Adrenal gland (tissue), 12 donors: ENCODE measurements around the gene ZNF831. TPM values are rescaled to one million over a fixed set of nuclear protein-coding genes. Genes with fewer than 3 reads are reported as not detected.

Source experiments
- DNase-seq, 7 donors: peaks; one replicate each; pipeline ENCODE4 v3.0.0-alpha.2; 2019 to 2020
- H3K27ac ChIP-seq, 5 donors: fragments of 200-600 bp; sonication (generic) in 4 of 5; 1 replicate in 3 of 5; 2 replicates in 2 of 5; pipeline versions ENCODE4 v1.5.1 to v1.8.0; 2016 to 2020; ENCODE audit warnings: mild to moderate bottlenecking in 1 of 5
- H3K27me3 ChIP-seq: fragments of 200-600 bp; 2 replicates; pipeline ENCODE4 v1.8.0; 2021
- H3K36me3 ChIP-seq, 2 donors: fragments of 200-600 bp; replicated peaks in 1 of 2; 1 replicate in 1 of 2; 2 replicates in 1 of 2; pipeline versions ENCODE4 v1.5.1 to v1.8.0; 2018 to 2022
- H3K4me1 ChIP-seq, 2 donors: fragments of 200-600 bp; replicated peaks in 1 of 2; 1 replicate in 1 of 2; 2 replicates in 1 of 2; pipeline versions ENCODE4 v1.5.1 to v1.8.0; 2018 to 2021
- H3K4me3 ChIP-seq, 4 donors: fragments of 200-600 bp; sonication (generic) in 3 of 4; one replicate each; pipeline ENCODE4 v1.5.1; 2016 to 2018
- H3K9me3 ChIP-seq, 3 donors: fragments of 200-600 bp; sonication (generic) in 1 of 3; replicated peaks in 1 of 3; 1 replicate in 2 of 3; 2 replicates in 1 of 3; pipeline versions ENCODE4 v1.5.1 to v1.8.0; 2016 to 2021
- CTCF ChIP-seq, 6 experiments: fragments of 450-650 bp in 4 of 6; fragments of 200-600 bp in 2 of 6; sonication (generic) in 1 of 6; IDR thresholded peaks; 1 replicate in 5 of 6; 2 replicates in 1 of 6; pipeline versions ENCODE4 v1.5.1 to v1.8.0; 2016 to 2021; ENCODE audit warnings: antibody characterized with exemption in 6 of 6, mild to moderate bottlenecking in 2 of 6, moderate library complexity in 1 of 6
- POLR2A ChIP-seq, 2 donors: fragments of 450-650 bp; IDR thresholded peaks; one replicate each; pipeline ENCODE4 v1.6.1; 2017; ENCODE audit warnings: antibody characterized with exemption in 2 of 2, mild to moderate bottlenecking in 2 of 2, moderate library complexity in 1 of 2
- WGBS, 4 donors: extraction: QIAGEN DNeasy Blood & Tissue Kit in 2 of 4; methylation state at CpG; one replicate each; pipeline versions ENCODE4 v1.1.5 to v1.1.7; 2013 to 2017; 5-methylcytosine and 5-hydroxymethylcytosine counted together
- intact Hi-C, 2 donors: fragments of 100-400 bp; cut with DNase I; formaldehyde crosslinking; loops; one replicate each; pipeline versions ENCODE4 v1.14.1 to v1.15.0; 2022 to 2023
- polyA plus RNA-seq, 3 donors: library from polyadenylated mRNA; stranded (reverse); fragments of 200-250 nt in 2 of 3; fragments of 350-450 nt in 1 of 3; fragmentation: Illumina TruSeq in 1 of 3; extraction: RNeasy Lipid Tissue Mini Kit (QIAGEN cat#74804) in 1 of 3; gene quantifications; one replicate each; pipeline ENCODE4 v1.2.3, GENCODE V29; 2013 to 2014
- total RNA-seq, 9 donors: library from RNA; depleted of rRNA in 4 of 9; stranded (reverse); fragments of >200 nt in 4 of 9; fragments of 120-200 nt in 1 of 9; fragmentation: NEBNext Ultra II Directional in 1 of 9; extraction: Animal tissue kit (Norgen Biotek cat#: 25700) in 1 of 9; gene quantifications; one replicate each; pipeline versions ENCODE4 v1.1.0 to v1.2.4, GENCODE V29; 2013 to 2023
- donor health status: healthy with polysubstance abuse.
- donor health status: Bipolar disorder and iron deficiency.
- donor health status: DM: yes; HTN: yes; CAD: no.
- donor health status: DM: no; HTN: no; CAD: no.
- donor health status: DM: no; HTN: no; CAD: no.
- donor health status: DM: yes; HTN: yes; CAD: no.

Gene ZNF831
- total and polyA plus RNA-seq, 12 donors, result 0.05 to 0.61 (median 0.15) TPM

- no peaks in the 10 kb centered on the region for H3K4me1 ChIP-seq
- TF ChIP-seq CTCF (IDR thresholded peaks at IDR 0.05) (no peak), POLR2A (IDR thresholded peaks at IDR 0.05) (no peak)
- 61 to 68% (median 67%) methylated on average over 10 of the region's 10 CpGs for WGBS, 4 donors
- H3K27ac ChIP-seq, result no peak overlapping the region
- H3K9me3 ChIP-seq, result no peaks in the 10 kb centered on the region
- DNase-seq, result no peak
- no peak overlapping the region for H3K4me3 ChIP-seq
- no peaks in the 10 kb centered on the region for H3K27me3 ChIP-seq
- intact Hi-C loops, result no loop called here
- H3K36me3 ChIP-seq, result no peaks in the 10 kb centered on the region
Observed at GRCh38 chr20:59123678-59124255, 39.9 kb upstream of the ZNF831 start.

- Histone ChIP-seq H3K9me3 (no peaks in the 10 kb centered on the region), H3K27me3 (no peaks in the 10 kb centered on the region), H3K27ac (no peak overlapping the region), H3K4me1 (no peaks in the 10 kb centered on the region), H3K4me3 (no peak overlapping the region), H3K36me3 (no peaks in the 10 kb centered on the region)
- TF ChIP-seq CTCF (IDR thresholded peaks at IDR 0.05), result no peak
- TF ChIP-seq POLR2A (IDR thresholded peaks at IDR 0.05), result no peak
- intact Hi-C loops, result no loop called here
- DNase-seq, result peak in 1 of 7 donors; percentile 66
- 73 to 87% (median 84%) methylated on average over 13 to 15 of the region's 15 CpGs for WGBS, 4 donors
Observed at GRCh38 chr20:59124296-59125029, 39.2 kb upstream of the ZNF831 start.

- Histone ChIP-seq H3K27me3 (no peaks in the 10 kb centered on the region), H3K9me3 (no peaks in the 10 kb centered on the region), H3K4me1 (no peaks in the 10 kb centered on the region), H3K27ac (no peak overlapping the region), H3K4me3 (no peak overlapping the region), H3K36me3 (no peaks in the 10 kb centered on the region)
- TF ChIP-seq POLR2A (IDR thresholded peaks at IDR 0.05), result no peak
- no peak for TF ChIP-seq CTCF (IDR thresholded peaks at IDR 0.05)
- DNase-seq, result no peak
- WGBS, 4 donors, result 80 to 88% (median 83%) methylated on average over 7 of the region's 7 CpGs
- intact Hi-C loops, result no loop called here
Observed at GRCh38 chr20:59125332-59125731, 38.3 kb upstream of the ZNF831 start.

- H3K27ac ChIP-seq, result no peak overlapping the region
- no peaks in the 10 kb centered on the region for H3K27me3 ChIP-seq
- DNase-seq, result peak in 1 of 7 donors; percentile 10
- no peaks in the 10 kb centered on the region for H3K9me3 ChIP-seq
- intact Hi-C loops, result no loop called here
- no peak overlapping the region for H3K4me3 ChIP-seq
- WGBS, 4 donors, result 50 to 57% (median 54%) methylated on average over 7 of the region's 7 CpGs
- no peaks in the 10 kb centered on the region for H3K4me1 ChIP-seq
- H3K36me3 ChIP-seq, result no peaks in the 10 kb centered on the region
- TF ChIP-seq POLR2A (IDR thresholded peaks at IDR 0.05), result no peak
- TF ChIP-seq CTCF (IDR thresholded peaks at IDR 0.05), result no peak
Observed at GRCh38 chr20:59125836-59126235, 37.8 kb upstream of the ZNF831 start.
